HG02938 (cell line): ENCODE data around the gene SMIM13.
A peak's percentile ranks its signal among the peaks of the same experiment; 100 is the strongest.
"Not testable (repeated sequence)": the region's sequence is repeated elsewhere in the genome, so short reads cannot be mapped to it uniquely, and the experiment has no call there.

Source experiments
- ATAC-seq: cut with Tn5 transposase; IDR thresholded peaks from one replicate; pipeline ENCODE4 v1.9.1; 2021; ENCODE audit warnings: mild to moderate bottlenecking, moderate library complexity; ENCODE audit not compliant: unreplicated experiment

SMIM13 gene

DNA sequence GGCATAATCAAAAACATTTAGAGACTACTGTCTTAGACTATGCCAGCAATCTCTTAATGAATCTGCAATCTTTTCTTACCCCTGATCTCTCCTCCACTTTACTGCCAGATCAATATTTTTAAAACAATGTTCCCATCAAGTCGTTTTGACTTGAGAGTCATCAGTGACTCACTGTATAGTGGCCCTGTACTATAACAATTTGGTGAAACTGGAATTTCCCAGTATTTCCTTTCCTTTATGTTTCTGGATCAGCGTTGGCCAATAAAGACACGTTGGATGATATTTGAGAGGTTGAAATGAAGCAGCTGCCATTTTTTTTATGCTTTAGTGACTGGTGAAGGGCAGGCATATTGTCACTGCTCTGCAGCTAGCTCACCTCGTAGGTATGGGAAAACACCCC, 10.1 kb upstream of the SMIM13 start:
- no peak for ATAC-seq

DNA sequence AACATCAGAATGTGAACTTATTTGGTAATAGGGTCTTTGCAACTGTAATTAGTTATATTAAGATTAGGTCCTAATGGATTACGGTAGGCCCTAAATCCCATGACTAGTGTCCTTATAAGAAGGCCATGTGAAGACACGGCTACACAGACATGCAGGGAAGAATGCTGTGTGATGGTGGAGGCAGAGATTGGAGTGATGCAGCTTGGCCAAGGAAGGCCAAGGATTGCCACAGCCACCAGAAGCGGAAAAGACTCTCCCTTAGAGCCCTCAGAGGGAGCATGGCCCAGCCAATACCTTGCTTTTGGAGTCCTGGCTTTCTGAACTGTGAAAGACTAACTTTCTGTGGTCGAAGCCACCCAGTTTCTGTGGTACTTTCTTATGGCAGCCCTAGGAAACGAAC, 9.7 kb upstream of the SMIM13 start:
- no peak for ATAC-seq

DNA sequence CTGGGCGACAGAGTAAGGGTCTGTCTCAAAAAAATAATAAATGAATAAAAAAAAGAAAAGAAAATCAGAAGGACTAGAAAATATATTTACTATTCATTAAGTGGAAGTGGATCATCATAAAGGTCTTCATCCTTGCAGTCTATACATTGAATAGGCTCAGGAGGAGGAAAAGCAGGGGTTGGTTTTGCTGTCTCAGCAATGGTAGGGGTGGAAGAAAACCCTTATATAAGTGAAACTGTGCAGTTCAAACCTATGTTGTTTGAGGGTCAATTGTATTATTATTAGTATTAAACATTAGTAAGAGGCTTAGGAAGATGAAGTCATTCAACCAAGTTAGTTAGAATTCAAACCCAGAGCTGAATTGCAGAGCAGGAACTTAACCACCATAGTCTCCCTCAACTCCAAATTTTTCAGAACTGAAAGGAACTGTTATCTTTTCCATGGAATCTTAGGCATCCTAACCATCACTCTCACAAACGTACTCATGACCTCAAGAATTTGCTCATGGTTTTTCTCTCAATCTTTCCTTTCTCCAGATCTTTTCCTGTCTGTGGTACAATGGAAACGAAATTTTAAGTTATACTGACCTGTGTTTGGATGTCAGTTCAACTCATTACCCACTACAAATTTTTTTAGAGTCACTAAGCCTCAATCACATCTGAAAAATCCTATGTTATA, 7.7 kb upstream of the SMIM13 start:
- no peak for ATAC-seq

DNA sequence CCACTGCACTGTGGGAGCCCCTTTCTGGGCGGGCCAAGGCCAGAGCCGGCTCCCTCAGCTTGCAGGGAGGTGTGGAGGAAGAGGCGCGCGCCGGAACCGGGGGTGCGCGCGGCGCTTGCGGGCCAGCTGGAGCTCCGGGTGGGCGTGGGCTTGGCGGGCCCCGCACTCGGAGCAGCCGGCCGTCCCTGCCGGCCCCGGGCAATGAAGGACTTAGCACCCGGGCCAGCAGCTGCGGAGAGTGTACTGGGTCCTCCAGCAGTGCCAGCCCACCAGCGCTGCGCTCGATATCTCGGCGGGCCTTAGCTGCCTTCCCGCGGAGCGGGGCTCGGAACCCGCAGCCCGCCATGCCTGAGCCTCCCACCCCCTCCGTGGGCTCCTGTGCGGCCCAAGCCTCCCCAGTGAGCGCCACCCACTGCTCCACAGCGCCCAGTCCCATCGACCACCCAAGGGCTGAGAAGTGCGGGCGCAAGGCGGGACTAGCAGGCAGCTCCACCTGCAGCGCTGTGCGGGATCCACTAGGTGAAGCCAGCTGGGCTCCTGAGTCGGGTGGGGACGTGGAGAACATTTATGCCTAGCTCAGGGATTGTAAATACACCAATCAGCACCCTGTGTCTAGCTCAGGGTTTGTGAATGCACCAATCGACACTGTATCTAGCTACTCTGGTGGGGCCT, 6.4 kb upstream of the SMIM13 start:
- ATAC-seq: not testable (repeated sequence)

DNA sequence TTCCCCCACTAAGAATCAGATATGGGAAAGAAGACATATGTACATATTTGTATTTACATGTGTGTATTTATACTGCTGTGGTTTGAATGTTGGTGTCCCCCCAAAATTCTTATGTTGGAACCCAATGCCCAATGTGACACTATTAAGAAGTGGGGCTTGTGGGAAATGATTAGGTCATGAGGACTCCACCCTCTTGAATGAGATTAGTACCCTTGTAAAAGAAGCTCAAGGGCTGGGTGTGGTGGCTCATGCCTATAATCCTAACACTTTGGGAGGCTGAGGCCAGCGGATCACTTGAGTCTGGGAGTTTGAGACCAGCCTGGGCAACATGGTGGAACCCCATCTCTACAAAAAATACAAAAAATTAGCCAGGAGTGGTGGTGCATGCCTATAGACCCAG, 3.9 kb upstream of the SMIM13 start:
- no peak for ATAC-seq

DNA sequence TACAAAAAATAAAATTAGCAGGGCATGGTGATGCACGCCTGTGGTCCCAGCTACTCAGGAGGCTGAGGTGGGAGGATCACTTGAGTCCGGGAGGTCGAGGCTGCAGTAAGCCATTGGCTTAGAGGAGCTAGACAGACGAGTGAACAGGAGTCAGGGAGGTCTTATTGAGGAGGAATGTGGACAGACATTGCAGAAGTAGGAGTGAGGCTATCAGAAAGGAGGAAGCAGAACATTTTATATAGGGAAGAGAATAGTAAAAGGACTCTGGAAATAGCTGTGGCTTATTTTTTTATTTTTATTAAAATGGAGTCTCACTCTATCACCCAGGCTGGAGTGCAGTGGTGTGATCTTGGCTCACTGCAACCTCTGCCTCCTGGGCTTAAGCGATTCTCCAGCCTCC, 2.5 kb upstream of the SMIM13 start:
- ATAC-seq: not testable (repeated sequence)

DNA sequence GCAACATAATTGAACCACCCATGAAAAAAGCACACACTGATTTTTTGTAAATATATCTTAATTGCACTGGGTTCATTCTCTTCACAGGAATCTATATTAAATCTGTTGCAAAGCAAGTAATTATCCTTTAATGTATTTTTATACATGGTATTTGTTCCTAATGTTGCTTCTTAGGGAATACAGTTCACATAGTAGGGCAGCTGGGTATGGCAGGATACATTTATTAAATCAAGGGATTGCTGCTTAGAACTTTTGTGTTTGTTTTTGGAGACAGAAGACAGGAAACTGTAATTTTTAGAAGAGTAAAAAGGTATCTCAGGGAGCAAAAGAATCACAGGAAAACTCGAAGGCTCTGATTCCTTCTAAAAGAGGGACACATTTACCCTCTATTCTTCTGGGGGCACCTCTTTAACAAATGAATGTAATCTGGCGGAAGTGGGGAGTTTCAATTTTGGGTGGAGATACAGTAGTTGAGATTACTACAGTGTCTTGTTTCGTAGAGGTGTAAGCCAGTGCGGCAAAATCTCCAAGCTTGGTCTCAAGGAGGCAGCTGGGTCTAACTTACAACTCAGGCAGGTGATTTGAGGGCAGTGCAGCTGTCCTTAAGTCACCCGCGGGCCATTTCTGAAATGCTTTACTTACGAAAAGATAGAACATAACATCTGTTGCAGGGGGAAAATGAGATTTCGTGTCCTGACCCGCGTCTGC, 812 bp upstream of the SMIM13 start:
- ATAC-seq: peak; percentile 38

DNA sequence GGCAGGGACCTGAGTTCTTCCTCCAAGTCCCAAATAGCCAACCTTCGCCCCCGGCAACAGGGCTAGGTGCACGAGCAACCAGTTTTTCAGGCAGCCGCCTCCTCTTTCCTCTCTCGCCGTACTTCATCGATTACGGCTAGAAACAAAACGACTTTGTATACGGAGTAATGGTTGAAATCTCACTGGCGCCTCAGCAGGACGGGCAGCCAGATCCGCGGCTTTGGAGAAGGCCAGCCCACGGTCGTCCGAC, 333 bp upstream of the SMIM13 start:
- peak; percentile 14 for ATAC-seq

DNA sequence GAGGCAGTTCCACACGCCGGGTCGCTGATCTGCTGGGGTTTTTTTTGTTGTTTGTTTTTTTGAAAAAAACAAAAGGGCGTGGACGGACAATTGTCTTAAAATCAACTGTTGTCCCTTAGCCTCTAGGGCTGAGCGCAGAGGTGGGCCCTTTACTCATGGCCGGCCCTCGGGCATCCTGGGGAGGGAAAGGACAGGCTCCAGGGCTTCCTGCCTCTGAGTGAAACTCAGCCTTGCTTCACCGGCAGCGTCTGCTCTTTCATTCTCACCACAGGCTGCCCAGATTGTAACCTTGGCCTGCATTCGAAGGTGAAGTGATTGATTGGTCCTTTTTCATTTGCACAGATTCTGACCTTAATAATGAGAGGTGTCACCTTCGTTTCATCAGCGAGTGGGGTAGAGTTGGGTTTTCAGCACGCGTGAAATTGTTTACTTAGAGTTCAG, 797 bp downstream of the SMIM13 start:
- peak; percentile 37 for ATAC-seq

DNA sequence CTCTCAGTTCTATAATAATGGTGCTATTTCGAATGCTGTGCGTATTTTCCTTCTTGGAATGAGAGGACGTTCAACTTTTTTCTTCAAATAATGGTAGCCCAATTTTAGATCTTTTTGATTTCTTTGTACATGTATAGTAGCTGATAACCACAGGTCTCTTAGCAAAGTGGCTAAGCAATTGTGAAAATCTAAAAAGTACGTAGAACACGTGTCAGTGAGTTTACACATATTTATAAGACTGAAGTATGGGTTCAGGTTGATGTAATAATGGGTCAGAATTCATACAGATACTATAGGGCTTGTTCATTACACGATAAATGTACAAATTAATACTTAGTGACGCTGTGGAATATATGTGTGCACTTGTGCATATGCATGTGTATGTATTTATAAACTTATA, 1.3 kb downstream of the SMIM13 start:
- no peak for ATAC-seq

DNA sequence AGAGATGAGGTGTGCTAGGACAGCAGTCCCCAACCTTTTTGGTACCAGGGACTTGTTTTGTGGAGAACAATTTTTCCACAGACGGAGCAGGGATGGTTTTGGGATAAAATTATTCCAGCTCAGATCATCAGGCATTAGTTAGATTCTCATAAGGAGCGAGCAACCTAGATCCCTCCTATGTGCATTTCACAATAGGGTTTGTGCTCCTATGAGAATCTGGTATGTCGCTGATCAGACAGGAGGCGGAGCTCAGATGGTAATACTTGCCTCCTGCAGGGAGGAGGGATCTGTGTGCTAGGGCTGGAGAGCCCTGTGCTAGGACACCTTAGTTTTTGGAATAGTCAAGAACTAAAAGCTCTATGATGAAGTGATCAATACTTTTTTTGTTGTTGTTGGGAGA, 2.5 kb downstream of the SMIM13 start:
- no peak for ATAC-seq

DNA sequence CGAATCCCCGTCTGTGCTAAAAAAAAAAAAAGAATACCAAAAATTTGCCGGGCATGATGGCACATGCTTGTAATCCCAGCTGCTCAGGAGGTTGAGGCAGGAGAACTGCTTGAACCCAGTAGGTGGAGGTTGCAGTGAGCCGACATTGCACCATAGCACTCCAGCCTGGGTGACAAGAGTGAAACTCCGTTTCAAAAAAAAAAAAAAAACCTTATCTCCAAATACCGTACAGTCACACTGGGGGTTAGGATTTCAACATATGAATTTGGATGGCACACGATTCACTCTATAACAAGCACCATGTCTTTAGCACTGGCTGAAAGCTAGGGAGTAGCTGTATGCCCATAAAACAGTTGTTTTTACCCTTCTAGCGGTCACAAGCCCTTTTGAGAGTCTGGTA, 3.8 kb downstream of the SMIM13 start:
- no peak for ATAC-seq

DNA sequence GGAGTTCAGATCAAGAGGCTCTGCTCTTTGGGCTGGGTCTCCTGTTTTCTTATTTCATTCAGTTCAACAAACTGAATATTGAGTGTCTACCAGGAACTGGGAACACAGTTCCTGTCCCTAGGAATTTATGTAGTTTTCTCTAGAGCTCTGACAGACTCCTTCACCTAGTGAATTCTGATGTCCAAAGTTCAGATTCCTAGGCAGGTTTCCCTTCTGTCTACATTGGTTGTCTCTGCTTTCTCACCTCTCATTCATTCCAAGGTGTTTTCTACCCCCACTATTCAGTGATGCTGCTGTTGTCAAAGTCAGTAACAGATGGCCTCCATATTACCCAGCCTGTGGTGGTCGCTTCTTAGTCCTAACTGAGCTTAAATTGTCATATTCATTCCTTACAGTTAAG, 4.4 kb downstream of the SMIM13 start:
- ATAC-seq: no peak

DNA sequence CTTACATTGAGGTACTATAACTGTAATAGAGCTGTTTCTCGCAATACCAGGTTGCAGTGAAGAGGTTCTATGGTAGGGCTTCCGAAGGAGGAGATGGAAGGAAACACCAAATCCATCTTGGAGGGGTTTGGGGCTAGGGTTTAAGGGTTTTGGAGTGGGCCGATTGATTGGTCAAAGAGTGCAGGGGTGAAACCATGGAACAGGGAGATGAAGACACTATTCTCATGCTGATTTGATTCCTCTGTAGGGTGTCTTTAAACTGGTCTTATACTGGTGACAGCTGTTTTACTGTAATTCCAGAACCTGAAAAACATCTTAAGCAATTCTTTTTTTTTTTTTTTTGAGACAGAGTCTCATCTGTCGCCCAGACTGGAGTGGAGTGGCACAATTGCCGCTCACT, 7.8 kb downstream of the SMIM13 start:
- no peak for ATAC-seq

DNA sequence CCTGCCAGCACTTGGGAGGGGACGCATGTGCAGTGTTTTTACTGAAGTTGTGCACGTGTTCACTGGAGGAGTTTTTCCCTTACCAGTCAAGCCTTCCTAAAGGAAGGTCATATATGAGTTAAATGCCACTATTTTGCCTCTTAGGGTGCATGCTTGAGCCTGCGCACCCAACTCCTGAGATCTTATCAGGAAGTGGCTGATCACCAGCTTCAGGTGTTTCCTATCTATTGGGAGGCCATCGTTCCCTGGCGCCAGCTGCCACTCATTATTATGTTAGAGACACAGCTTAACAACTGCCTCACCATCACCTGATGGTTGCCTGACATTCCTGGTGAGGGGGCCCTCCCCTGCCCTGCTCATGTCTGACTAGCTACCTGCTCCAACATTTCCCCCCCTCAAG, 9.4 kb downstream of the SMIM13 start:
- no peak for ATAC-seq

DNA sequence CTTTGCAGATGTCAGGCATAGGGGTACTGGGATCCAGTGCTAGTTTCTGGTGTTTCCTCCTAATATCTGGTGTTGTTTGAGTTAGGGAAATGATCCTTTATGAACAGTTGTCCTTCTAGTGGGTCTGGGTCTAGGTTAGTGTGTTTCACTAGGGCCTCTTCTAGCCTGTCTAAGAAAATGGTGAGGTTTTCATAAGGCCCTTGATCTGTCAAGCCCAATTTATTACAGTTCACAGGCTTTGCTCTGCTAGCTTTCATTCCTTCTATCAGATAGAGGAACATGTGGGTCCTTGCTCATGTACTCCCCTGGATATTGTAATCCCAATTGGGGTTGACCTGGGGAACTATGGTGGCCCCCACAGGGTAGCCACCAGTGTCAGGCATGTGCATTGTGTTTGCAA, 15.1 kb downstream of the SMIM13 start:
- no peak for ATAC-seq

DNA sequence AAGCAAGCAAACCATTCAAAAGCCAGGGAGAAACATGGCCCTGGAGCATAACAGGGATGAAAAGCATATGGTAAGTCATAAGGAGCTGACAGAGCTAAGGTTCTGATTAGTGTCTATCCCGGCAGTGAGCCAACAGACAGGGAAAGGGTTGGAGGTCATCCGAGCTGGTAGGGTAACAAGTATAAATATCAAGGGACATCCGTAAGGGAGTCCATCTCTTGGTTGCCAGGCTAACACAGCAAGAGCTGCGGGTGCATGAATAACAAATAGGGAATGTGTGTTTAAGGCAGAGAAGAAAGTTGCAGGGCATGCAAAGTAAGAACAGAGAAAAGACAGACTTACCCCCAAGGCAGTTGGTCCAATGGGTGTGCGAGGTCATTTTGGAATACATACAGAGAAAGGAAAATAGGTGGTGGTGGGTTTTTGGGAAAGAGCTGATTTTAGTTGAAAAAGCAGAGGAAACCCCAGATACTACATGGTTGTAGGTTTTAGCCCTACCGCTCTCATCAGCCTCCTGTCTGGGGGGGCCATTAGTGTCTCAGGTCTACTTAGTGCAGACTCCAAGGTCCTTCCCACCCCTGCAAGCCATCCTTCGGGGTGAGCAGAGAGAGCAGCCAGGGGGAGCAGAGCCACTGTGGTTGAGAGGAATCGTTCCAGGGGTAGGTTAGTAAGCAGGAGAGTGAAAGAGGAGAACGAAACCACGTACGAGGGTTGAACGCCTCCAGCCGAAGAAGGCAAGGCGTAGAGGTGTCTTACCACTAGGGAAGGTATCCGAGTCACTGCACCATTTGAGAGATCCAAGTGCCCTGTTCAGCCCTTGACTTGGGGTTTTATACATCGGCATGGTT, 17.5 kb downstream of the SMIM13 start, which contains the start of gene ERVFRD-1:
TSS of gene ERVFRD-1 (minus strand) at position 805 of the 848 bp plus-strand sequence. CDS start 6,415 bp downstream, outside the sequence.
- no peak for ATAC-seq

DNA sequence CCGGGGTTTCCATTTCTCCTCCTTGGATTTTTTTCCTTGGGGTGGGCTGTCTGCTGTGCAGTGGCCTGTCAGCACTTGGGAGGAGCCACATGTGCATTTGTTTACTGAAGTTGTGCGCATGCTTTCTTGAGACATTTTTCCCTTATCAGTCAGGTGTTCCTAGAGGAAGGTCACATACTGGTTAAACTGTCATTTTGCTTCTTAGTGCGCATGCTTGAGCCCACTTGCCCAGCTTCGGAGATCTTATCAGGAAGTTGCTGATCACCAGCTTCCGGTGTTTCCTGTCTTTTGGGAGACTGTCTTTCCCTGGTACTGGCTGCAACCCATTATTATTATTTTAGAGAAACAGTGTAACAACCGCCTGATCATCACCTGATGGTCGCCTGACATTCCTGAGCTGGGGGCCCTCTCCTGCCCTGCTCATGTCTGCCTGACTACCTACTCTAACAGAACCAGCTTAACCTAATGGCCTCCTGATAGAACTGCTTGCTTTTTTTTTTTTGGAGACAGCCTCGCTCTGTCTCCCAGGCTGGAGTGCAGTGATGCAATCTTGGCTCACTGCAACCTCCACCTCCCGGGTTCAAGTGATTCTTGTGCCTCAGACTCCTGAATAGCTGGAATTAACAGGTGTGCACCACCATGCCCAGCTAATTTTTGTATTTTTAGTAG, 18.3 kb downstream of the SMIM13 start:
- ATAC-seq: no peak

DNA sequence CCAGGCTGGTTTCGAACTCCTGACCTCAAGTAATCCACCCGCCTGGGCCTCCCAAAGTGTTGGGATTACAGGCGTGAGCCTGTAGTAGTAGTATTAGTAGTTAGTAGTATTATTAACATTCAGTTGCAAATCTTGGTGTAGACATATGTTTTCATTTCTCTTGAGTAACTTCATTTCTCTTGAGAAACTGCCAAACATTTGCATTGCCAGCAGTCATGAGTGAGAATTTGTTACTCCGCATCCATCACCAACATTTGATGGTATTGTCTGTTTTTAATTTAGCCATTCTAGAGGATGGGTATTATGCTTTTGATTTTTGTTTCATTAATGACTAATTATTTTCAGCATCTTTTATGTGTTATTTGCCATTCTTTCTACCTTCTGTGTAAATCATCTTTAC, 19.4 kb downstream of the SMIM13 start:
- ATAC-seq: no peak

DNA sequence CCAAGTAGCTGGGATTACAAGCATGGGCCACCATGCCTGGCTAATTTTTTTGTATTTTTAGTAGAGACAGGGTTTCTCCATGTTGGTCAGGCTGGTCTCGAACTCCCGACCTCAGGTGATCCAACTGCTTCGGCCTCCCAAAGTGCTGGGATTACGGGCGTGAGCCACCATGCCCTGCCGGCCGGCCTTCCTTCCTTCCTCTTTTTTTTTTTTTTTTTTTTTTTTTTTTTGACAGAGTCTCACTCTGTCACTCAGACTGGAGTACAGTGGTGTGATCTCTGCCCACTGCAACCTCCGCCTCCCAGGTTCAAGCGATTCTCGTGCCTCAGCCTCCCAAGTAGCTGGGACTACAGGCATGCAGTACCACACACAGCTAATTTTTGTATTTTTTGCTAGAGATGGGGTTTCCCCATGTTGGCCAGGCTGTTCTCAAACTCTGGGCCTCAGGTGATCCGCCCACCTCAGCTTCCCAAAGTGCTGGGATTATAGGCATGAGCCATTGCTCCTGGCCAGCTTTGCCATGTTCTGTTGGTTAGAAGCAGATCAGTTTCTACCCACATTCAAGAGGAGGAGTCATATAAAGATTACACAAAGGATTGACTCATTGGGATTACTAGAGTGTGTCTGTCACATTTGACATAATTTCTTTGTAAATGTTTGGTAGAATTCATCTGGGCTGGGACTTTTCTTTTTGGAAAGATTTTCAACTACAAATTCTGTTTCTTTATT, 22.3 kb downstream of the SMIM13 start:
- ATAC-seq: not testable (repeated sequence)
